ENCODE measurements around the gene IL12RB2.
"Not testable (repeated sequence)": the region's sequence is repeated elsewhere in the genome, so short reads cannot be mapped to it uniquely, and the experiment has no call there.

Gene IL12RB2

DNA sequence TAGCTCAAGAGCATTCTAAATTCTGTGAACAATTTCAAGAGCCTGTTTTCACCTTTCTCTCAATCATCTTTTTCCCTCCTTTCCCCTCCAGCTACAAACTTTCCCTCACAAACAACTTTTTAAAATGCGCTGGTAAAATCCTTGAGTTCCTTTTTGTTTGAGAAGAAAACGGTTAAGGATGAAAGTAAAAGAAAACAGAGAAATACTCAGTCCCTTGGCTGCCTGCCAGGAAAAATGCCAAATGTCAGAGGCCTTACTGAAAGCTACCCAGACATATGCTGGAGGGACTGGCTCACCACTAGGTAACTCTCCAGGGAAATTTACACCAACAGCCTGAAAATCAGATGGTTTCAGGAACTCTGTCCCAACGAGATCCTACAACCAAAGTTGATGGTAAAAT is 133.5 kb downstream of the IL12RB2 start:
- TF ChIP-seq POU2F2 (IDR thresholded peaks at IDR 0.05; ENCODE audit: low read depth, low read length), result no peak
- no peak for TF ChIP-seq POLR2AphosphoS5 (IDR thresholded peaks at IDR 0.05; ENCODE audit: low read depth, low read length)
- no peak for TF ChIP-seq PAX5 (IDR thresholded peaks at IDR 0.05; ENCODE audit: insufficient read depth, low read length, severe bottlenecking)
- no peak for TF ChIP-seq SPI1 (IDR thresholded peaks at IDR 0.05; ENCODE audit: low read depth, low read length)
- TF ChIP-seq TAF1 (IDR thresholded peaks at IDR 0.05; ENCODE audit: low read depth, low read length), result no peak
- no peak for TF ChIP-seq POLR2A (IDR thresholded peaks at IDR 0.05; ENCODE audit: low read depth, low read length)
- DNase-seq (ENCODE audit: insufficient read length, low spot score), result no peak
- FAIRE-seq, result no peak

DNA sequence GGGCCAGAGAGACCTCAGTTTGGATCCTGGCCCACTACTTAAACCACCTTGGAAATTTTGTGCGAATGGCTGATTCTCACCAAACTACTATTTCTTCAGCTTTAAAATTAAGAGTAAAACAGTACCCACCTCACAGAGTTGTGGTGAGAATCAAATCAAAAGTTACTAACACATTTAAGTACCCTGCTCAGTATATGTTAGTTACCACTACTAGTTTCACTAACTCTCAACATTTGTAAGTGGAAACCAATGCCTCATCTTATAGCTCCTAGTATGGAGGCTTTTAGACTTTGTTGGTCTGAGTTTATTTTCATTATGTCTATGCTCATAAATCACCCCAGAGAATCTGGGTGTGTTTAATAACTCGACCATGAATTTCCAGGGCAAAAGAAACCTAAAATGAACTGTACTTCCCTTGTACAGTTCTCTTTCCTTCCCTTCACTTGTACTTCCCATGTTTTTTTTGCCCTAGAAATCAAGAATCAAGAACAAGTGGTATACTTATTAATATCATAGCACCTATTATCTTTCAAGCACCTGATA is 134.1 kb downstream of the IL12RB2 start:
- DNase-seq (ENCODE audit: insufficient read length, low spot score) (no peak), FAIRE-seq (no peak)
- TF ChIP-seq SPI1 (IDR thresholded peaks at IDR 0.05; ENCODE audit: low read depth, low read length) (no peak), PAX5 (IDR thresholded peaks at IDR 0.05; ENCODE audit: insufficient read depth, low read length, severe bottlenecking) (no peak), POLR2A (IDR thresholded peaks at IDR 0.05; ENCODE audit: low read depth, low read length) (no peak), POLR2AphosphoS5 (IDR thresholded peaks at IDR 0.05; ENCODE audit: low read depth, low read length) (no peak), POU2F2 (IDR thresholded peaks at IDR 0.05; ENCODE audit: low read depth, low read length) (no peak), TAF1 (IDR thresholded peaks at IDR 0.05; ENCODE audit: low read depth, low read length) (no peak)

DNA sequence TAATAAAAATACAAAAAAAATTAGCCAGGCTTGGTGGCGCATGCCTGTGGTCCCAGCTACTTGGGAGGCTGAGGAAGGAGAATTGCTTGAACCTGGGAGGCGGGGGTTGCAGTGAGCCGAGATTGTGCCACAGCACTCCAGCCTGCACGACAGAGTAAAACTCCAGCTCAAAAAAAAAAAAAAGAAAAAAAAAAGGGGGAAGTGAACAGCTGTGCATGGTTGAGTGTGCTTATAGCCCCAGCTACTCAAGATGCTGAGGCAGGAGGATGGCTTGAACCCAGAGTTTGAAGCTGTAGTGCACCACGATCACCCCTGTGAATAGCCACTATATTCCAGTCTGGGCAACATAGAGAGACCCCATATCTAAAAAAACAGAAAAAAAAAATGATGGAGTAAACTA is 138.3 kb downstream of the IL12RB2 start:
- not testable (repeated sequence) for FAIRE-seq; DNase-seq (ENCODE audit: insufficient read length, low spot score)
- peak; percentile 50; the same call in 1 of the 2 replicates for TF ChIP-seq SPI1 (IDR thresholded peaks at IDR 0.05; ENCODE audit: low read depth, low read length)

Measured in GM12891 (cell line).